Erythroblast (primary cell): Measurements from ENCODE around the gene FNIP2.
"Not testable (repeated sequence)": the region's sequence is repeated elsewhere in the genome, so short reads cannot be mapped to it uniquely, and the experiment has no call there.

Source experiments
- DNase-seq, 2 experiments: peaks; one replicate each; lab custom pipeline; 2025; lab: John Stamatoyannopoulos, UW
- GATA1 ChIP-seq: IDR thresholded peaks from 2 replicates; pipeline ENCODE4 v1.6.1; 2011; ENCODE audit warnings: low read depth, mild to moderate bottlenecking, control low read depth, low read length, moderate library complexity
- POLR2A ChIP-seq: IDR thresholded peaks from 2 replicates; pipeline ENCODE4 v1.6.1; 2011; ENCODE audit warnings: mild to moderate bottlenecking, low read length

Gene FNIP2

GRCh38 chr4:158823461-158823873 lies 54.6 kb downstream of the FNIP2 start:
- peak in 1 of 2 experiments; percentile 59 for DNase-seq
- TF ChIP-seq POLR2A (no peak), GATA1 (no peak)

DNA sequence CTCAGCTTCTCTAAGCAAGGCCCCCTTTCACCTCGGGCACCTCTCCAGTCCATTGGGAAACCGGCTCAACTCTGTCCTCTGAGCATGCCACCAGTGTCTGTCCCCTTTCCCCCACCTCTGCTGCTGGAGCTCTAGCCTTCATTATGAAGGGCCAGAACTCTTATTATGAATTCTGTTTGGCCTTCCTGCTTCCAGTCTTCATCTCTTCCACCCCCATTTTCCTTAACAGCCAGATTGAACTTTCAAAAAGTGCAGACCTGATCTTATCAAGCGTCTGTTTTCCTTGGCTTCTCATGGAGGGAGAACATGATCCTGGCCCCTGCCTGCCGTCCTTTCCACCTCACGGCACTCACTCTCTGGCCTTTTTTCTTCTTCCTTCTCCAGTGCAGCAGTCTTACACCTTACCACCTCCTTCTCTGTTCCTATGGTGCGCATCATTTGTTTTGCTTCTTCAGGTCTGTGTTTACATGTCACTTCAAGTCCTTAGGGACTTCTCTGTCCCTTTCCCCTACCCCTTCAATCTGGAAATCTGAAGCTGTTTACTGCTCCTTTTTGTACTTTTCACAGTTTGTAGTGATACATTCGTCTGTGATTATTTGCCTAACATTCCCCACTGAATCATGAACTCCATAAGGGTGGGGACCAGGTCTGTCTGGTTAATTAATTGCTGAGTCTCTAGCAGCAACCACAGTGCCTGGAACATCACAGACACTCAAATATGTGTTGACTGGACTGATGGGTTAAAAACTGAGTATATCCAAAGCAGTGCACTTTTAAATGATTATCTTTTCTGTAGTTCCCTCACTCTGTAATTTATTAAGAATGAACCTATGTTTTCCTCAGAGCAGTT lies 55.8 kb downstream of the FNIP2 start:
- DNase-seq: no peak
- TF ChIP-seq POLR2A (no peak), GATA1 (no peak)

DNA sequence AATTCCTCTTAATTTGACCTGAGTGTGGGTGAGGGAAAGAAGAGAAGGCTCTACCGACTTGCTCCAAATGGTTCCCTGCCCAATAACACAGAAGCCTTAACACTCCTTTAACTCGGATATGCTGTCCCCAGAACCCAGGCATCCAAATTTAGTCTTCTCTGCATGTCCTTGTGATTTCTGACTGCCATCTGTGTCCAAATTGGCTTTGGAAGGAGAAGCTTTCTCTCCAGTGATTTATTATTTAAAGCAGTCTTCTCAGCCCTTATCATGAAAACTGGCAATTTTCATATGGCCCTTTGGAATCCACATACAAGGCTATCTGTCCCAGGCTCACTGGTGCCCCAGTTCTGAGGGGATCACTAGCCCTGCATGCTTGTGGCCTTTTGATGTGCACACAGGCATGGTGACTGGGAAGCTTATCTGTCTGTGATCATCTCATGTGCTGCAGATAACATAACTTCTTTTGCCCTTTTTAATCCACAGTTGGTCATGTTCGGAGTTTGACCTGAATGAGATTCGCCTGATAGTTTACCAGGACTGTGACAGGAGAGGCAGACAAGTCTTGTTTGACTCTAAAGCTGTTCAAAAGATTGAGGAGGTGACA lies 56.7 kb downstream of the FNIP2 start:
- no peak for TF ChIP-seq GATA1
- DNase-seq: peak; percentile 26 to 57

DNA sequence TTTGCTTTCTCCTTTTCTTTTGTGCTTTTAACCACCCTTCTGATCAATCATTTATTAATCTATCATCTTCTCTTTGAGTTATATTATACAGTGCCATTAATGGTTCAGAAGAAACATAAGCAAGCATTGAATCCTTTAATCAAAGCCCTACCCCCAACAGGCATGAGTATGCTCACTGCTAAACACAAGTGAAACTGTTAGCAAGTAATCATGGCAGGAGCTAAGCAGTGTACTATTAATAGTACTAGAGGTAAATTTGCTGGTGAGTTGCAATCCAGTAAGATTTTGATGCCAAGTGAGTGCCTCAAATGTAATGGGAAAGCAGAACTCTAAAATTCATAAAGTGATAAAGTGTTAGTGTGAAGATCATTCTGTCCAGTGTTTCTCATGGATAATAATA lies 57.2 kb downstream of the FNIP2 start:
- DNase-seq: no peak
- no peak for TF ChIP-seq GATA1
- TF ChIP-seq POLR2A: no peak

DNA sequence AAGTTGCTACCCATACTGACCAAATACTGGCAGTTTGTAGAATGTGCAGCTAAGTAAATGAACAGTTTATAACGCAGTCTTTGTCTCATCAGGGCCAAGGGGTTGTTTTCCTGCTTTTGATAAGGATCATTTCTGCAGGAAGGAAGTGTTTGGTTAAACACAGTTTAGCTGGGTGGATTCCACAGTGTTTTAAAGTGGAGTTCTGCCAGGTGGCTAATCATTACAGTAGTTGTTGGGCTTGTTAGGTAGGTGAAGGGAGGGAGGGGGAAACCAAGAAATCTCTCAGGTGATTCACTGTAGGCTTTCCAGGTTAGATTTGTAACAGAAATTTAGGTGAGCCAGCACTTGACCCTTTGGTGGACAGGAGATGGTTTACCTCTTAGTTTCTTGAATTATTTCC lies 58.1 kb downstream of the FNIP2 start:
- DNase-seq: peak in 1 of 2 experiments; percentile 35
- TF ChIP-seq GATA1 (no peak), POLR2A (no peak)

- TF ChIP-seq POLR2A: peak; percentile 4
- TF ChIP-seq GATA1: no peak
- peak; percentile 79 to 86 for DNase-seq
Measured at GRCh38 chr4:158827543-158827981, 58.7 kb downstream of the FNIP2 start.

DNA sequence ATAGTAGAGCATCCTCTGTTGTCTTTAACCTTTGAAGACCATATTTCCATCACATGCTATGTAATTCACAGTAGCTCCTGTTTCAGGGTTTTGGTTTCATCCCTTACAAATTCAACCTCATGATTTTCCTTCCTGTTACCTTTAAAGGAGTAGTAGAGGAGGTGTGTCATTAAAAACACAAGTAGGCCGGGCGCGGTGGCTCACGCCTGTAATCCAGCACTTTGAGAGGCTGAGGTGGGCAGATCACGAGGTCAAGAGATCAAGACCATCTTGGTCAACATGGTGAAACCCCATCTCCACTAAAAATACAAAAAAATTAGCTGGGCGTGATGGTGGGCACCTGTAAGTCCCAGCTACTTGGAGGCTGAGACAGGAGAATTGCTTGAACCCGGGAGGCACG lies 59.3 kb downstream of the FNIP2 start:
- DNase-seq: not testable (repeated sequence)

GRCh38 chr4:158829254-158829653 lies 60.4 kb downstream of the FNIP2 start:
- TF ChIP-seq GATA1 (no peak), POLR2A (no peak)
- no peak for DNase-seq

GRCh38 chr4:158833602-158834001 lies 64.8 kb downstream of the FNIP2 start:
- TF ChIP-seq GATA1: no peak
- no peak for TF ChIP-seq POLR2A
- DNase-seq: no peak

DNA sequence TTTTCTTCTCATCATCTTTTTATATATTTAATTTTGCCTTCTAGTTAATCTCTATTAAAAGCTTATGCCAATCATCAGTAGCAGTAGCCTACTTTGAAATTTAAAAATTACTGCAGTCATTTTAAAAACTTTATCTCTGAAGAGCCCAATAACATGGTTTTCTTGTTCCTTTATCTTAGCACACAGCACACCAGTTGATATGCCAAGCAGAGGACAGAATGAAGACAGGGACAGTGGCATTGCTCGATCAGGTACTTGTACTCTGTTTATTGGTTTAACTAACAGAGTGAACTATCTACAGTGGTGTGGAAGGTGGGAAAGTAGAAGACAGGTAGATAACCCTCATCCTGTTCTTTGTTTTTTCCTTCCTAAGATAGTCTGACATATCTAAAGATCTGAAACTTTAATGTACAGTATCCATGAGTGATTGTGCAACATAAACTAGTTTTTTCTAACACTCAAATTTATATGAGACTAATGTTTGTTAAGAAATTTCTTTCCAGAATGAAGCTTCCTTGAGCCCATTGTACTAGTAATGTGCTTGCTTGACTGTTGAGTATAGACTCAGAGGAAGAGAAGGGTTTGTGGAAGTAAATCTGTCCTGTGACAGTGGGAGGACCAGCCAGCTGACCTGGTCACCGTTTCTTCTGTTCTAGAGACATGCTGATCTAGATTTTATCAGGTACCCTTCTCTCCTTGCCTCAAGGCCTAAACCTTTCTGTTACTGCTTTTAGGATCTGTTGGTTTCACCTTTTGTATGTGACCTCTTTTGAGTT lies 66.6 kb downstream of the FNIP2 start:
- TF ChIP-seq POLR2A (no peak), GATA1 (no peak)
- peak; percentile 63 to 79 for DNase-seq

DNA sequence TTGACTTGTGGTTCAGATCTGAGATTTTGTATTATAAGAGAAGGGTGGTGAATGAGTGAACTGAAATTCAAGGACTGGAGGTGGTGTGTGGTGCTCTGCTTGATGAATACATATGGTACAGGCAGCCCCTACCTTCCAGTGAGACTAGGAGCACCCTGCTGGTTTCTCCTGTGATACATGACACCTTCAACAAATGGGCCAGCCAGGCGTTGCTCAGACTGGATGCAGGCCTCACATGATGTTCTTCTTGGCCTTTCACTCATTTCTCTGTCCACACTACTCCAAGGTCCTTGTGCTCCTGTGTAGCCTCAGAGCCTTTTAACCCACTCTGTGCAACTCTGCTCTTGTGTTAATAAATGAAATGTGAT lies 67.2 kb downstream of the FNIP2 start:
- no peak for DNase-seq
- TF ChIP-seq POLR2A (no peak), GATA1 (no peak)

DNA sequence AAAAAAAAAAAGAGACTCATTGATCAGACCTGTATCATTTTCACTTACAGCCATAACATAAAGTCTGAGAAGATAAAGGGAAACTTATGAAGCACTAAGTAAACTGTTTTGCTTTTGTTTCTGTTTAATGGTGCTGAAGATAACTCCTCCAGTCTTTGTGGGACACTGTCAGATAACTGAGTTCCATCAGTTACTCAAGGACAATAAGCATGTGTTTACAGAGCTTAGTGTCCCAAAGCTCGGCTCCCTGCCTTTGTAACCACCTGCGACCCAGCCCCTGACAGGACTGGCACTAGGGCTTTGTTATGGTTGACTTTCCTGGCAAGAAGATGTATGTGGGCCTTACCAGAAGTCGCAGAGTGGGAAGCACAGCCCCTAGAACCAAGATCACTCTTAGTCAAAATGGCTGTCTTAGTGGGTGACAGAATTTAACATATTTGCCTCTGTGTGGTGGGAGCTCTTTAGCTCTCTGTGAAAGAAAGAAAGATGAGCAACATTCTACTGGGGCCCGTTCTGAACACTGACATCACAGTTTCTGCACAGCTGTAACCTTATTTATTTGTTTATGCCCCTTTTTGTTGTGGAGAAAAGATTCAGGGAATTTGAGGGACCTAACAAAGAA lies 68.1 kb downstream of the FNIP2 start:
- peak in 1 of 2 experiments; percentile 24 for DNase-seq
- TF ChIP-seq GATA1: no peak
- no peak for TF ChIP-seq POLR2A

DNA sequence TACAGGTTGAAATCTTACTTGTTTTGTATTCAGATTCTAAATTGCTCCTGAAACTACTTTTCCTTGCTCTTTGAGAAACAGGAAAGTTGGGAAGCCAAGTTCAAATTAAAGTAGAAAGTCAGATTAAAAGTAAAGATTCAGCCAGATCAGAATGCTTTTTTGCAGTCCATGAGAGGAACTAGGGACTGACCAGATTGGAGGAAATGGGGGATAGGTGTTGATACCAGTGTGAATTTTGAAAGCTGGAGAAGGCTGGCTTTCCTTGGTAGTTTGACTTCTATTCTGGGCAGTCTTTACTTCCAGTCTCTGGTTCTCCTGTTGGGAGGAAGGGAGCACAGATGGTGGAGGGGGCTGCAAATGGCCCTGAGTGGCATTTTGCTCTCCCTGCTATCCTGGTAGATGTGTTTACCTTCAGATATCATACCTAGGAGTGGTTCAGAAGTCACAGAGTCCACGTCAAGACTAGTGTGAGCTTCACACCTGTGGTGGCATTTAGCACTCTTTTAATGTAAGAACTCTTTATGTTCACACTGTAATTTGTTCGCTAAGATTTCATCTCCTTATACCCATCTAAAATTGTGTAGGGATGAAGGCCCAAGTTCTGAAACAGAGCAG lies 68.8 kb downstream of the FNIP2 start:
- TF ChIP-seq GATA1 (no peak), POLR2A (no peak)

GRCh38 chr4:158840131-158840530 lies 71.3 kb downstream of the FNIP2 start:
- TF ChIP-seq POLR2A: no peak
- no peak for TF ChIP-seq GATA1
- DNase-seq: no peak

More for the DNA sequence above, 68.8 kb downstream of the FNIP2 start:
- no peak for DNase-seq
